K562 (cell line): Measurements from ENCODE around the gene CLCN1. TPM values are rescaled to one million over a fixed set of nuclear protein-coding genes. Genes with fewer than 3 reads are reported as not detected.
A peak's percentile ranks its signal among the peaks of the same experiment; 100 is the strongest.

Experiments used
- CBFB ChIP-seq: sonication (generic); formaldehyde crosslinking; IDR thresholded peaks from 2 replicates; pipeline ENCODE4 v1.4.0; 2020; ENCODE audit warnings: mild to moderate bottlenecking, missing genetic modification reagents
- CHCHD3 ChIP-seq: fragments of 250-450 bp; sonication (Bioruptor Pico); IDR thresholded peaks from 2 replicates; pipeline ENCODE4 v2.1.2; 2022; ENCODE audit warnings: mild to moderate bottlenecking
- CREB1 ChIP-seq, 2 experiments: sonication (generic) in 1 of 2; formaldehyde crosslinking in 1 of 2; IDR thresholded peaks; 2 replicates each; pipeline versions ENCODE4 v1.6.1 to v1.8.0; 2012 to 2022; ENCODE audit warnings: inconsistent platforms in 1 of 2, mild to moderate bottlenecking in 1 of 2, missing genetic modification reagents in 1 of 2, moderate library complexity in 1 of 2
- EGR1 ChIP-seq: fragments of 450-650 bp; conservative IDR thresholded peaks from 2 replicates; pipeline ENCODE4 v1.6.1; 2017; ENCODE audit warnings: mild to moderate bottlenecking
- ERF ChIP-seq: fragments of 450-650 bp; formaldehyde crosslinking; IDR thresholded peaks from 2 replicates; pipeline ENCODE4 v1.4.0; 2020; ENCODE audit warnings: mild to moderate bottlenecking, mixed read lengths
- FOXP1 ChIP-seq: sonication (generic); formaldehyde crosslinking; IDR thresholded peaks from 2 replicates; pipeline ENCODE4 v1.8.0; 2022; ENCODE audit warnings: mild to moderate bottlenecking, missing genetic modification reagents
- GTF2E2 ChIP-seq: fragments of 200-800 bp; sonication (Bioruptor generic); IDR thresholded peaks from 2 replicates; pipeline ENCODE4 v1.6.1; 2016; ENCODE audit warnings: missing genetic modification characterization, missing compliant biosample characterization
- HMG20B ChIP-seq: fragments of 250-450 bp; sonication (Bioruptor Pico); IDR thresholded peaks from 2 replicates; pipeline ENCODE4 v1.5.0; 2021; ENCODE audit warnings: mild to moderate bottlenecking
- HMGN3 ChIP-seq: IDR thresholded peaks from 2 replicates; pipeline ENCODE4 v1.6.1; 2011; ENCODE audit warnings: borderline replicate concordance, low read depth, mild to moderate bottlenecking, mixed read lengths, low read length; ENCODE audit not compliant: insufficient read length; ENCODE audit errors: extremely low read depth
- MECOM ChIP-seq: fragments of 250-450 bp; sonication (Bioruptor Pico); IDR thresholded peaks from 2 replicates; pipeline ENCODE4 v1.8.0; 2022; ENCODE audit warnings: inconsistent platforms
- NCOA2 ChIP-seq, 2 experiments: fragments of 450-650 bp; IDR thresholded peaks; 2 replicates each; pipeline ENCODE4 v1.6.1; 2018; ENCODE audit warnings: mild to moderate bottlenecking in 2 of 2, moderate library complexity in 1 of 2; ENCODE audit not compliant: partially characterized antibody in 2 of 2
- POLR2B ChIP-seq: fragments of 450-650 bp; IDR thresholded peaks from 2 replicates; pipeline ENCODE4 v1.6.1; 2018; ENCODE audit warnings: low read depth; ENCODE audit not compliant: partially characterized antibody
- POLR2G ChIP-seq: fragments of 200-400 bp; formaldehyde crosslinking; IDR thresholded peaks from 2 replicates; pipeline ENCODE4 v1.6.1; 2017; ENCODE audit warnings: low read depth, mild to moderate bottlenecking, antibody characterized with exemption, low read length, moderate library complexity
- RBM22 ChIP-seq: fragments of 200-400 bp; formaldehyde crosslinking; IDR thresholded peaks from 2 replicates; pipeline ENCODE4 v1.6.1; 2018; ENCODE audit warnings: low read length, low read depth; ENCODE audit not compliant: poor library complexity, severe bottlenecking
- SIN3A ChIP-seq, 2 experiments: fragments of 150-350 bp in 1 of 2; IDR thresholded peaks; 2 replicates each; pipeline ENCODE4 v1.6.1; 2011 to 2016; ENCODE audit warnings: borderline replicate concordance in 2 of 2, low read depth in 2 of 2, low read length in 2 of 2, mild to moderate bottlenecking in 2 of 2, moderate library complexity in 2 of 2; ENCODE audit not compliant: control insufficient read depth in 1 of 2
- SNIP1 ChIP-seq: fragments of 450-650 bp; IDR thresholded peaks from 2 replicates; pipeline ENCODE4 v1.7.1; 2017; ENCODE audit warnings: low read depth, mild to moderate bottlenecking
- TAL1 ChIP-seq: fragments of 450-650 bp; IDR thresholded peaks from 2 replicates; pipeline ENCODE4 v1.6.1; 2016; ENCODE audit warnings: mild to moderate bottlenecking
- polyA plus RNA-seq, 8 experiments: library from polyadenylated mRNA; depleted of rRNA in 4 of 8; stranded (reverse) in 5 of 8; unstranded in 3 of 8; fragments of >200 nt; fragmentation: Nextera tagmentation in 2 of 8; fragmentation: Illumina TruSeq in 1 of 8; extraction: Ambion mirVana in 2 of 8; extraction: Trizol in 1 of 8; gene quantifications; 2 replicates each; pipeline versions ENCODE4 v1.2.1 to v1.2.3, GENCODE V29; 2011 to 2014; ENCODE audit warnings: inconsistent platforms in 1 of 8, missing spikeins in 1 of 8
- total RNA-seq, 7 experiments: library from RNA; depleted of rRNA in 6 of 7; stranded (reverse); fragments of >200 nt in 6 of 7; fragmentation: Illumina TruSeq in 2 of 7; extraction: Trizol in 2 of 7; gene quantifications; 2 replicates each; pipeline versions ENCODE4 v1.2.1 to v1.2.3, GENCODE V29; 2011 to 2021; ENCODE audit warnings: low replicate concordance in 1 of 7
- TF ChIP-seq, protein P1 (sequence below): fragments of 450-650 bp; IDR thresholded peaks from 2 replicates; pipeline ENCODE4 v1.6.1; 2014; ENCODE audit warnings: low read depth, mild to moderate bottlenecking, moderate library complexity, borderline replicate concordance
- TF ChIP-seq, protein P2 (sequence below): sonication (generic); formaldehyde crosslinking; IDR thresholded peaks from 2 replicates; pipeline ENCODE4 v1.8.0; 2022; ENCODE audit warnings: mild to moderate bottlenecking, low read depth, missing genetic modification reagents
- TF ChIP-seq, protein P3 (sequence below), 2 experiments: IDR thresholded peaks; 2 replicates each; pipeline ENCODE4 v1.6.1; 2011; ENCODE audit warnings: borderline replicate concordance in 1 of 2, control low read depth in 1 of 2, low read depth in 1 of 2, low read length in 1 of 2, mild to moderate bottlenecking in 1 of 2, mixed read lengths in 1 of 2, moderate library complexity in 1 of 2; ENCODE audit not compliant: insufficient read depth in 1 of 2, insufficient read length in 1 of 2, poor library complexity in 1 of 2, severe bottlenecking in 1 of 2; ENCODE audit errors: extremely low read depth in 1 of 2
- TF ChIP-seq, protein P4 (sequence below): fragments of 250-450 bp; sonication (Bioruptor Pico); IDR thresholded peaks from 2 replicates; pipeline ENCODE4 v1.5.0; 2021

The CLCN1 gene
- total and polyA plus RNA-seq, 9 of the 15 experiments (the other 6 are each of a cell fraction or from before 2014, with no cell fraction given): 0.01 to 0.11 (median 0.04) TPM; not detected in 4

DNA sequence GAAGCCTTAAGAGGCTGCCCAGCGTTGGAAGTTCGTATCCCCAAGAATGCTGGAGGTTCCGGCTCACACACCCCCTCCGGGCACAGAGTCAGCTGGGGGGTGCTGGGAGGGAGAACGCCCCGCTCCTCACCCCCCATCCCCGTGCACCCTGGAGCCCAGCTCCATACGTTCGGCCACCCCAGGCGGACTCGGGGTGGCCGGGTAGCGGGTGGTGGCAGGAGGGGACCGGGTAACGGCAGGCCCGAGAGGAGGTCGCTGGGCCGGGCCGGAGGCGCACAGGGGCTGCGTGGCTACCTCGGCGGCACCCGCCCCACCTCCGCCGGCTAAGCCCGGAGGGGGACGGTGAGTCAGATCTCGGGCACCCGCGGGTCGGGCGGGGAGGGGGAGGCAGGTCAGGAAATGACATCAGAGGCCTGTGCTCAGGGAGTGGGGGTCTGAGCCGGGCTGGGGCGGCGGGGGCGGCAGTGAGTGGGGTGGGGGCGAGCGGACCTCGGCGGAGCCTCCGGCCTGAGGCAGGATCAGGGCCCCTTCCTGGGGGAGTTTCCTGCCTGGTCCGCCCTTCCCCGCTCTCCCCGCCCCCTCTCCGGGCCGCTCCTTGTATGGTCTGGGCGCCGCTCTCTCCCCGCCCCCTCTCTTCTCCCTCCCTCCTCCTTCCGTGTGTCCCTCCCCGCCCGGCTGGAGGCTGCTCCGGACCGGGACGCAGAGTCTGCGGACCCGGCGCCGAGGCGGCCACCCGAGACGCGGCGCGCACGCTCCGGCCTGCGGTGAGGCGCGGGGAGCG is 64.9 kb downstream of the CLCN1 start, which contains the start of gene ZYX (continued):
- TF ChIP-seq CREB1 (IDR thresholded peaks at IDR 0.05): peak; percentile 83
- peak; percentile 81 for TF ChIP-seq CREB1 (CRISPR knock-in tag; IDR thresholded peaks at IDR 0.05)
- TF ChIP-seq, protein P1, sequence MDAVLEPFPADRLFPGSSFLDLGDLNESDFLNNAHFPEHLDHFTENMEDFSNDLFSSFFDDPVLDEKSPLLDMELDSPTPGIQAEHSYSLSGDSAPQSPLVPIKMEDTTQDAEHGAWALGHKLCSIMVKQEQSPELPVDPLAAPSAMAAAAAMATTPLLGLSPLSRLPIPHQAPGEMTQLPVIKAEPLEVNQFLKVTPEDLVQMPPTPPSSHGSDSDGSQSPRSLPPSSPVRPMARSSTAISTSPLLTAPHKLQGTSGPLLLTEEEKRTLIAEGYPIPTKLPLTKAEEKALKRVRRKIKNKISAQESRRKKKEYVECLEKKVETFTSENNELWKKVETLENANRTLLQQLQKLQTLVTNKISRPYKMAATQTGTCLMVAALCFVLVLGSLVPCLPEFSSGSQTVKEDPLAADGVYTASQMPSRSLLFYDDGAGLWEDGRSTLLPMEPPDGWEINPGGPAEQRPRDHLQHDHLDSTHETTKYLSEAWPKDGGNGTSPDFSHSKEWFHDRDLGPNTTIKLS: peak; percentile 77; the same call in 1 of the 2 replicates
- peak; percentile 79 to 91 for TF ChIP-seq SIN3A (IDR thresholded peaks at IDR 0.05; ENCODE audit: borderline replicate concordance in 2 of 2, control insufficient read depth in 1 of 2, low read depth in 2 of 2, low read length in 2 of 2)
- TF ChIP-seq POLR2B: peak; percentile 87
- no peak for TF ChIP-seq NCOA2 (IDR thresholded peaks at IDR 0.05; ENCODE audit: partially characterized antibody in 2 of 2)
- TF ChIP-seq EGR1: peak; percentile 99
- TF ChIP-seq RBM22: peak; percentile 86
- TF ChIP-seq TAL1: peak; percentile 28; the same call in 1 of the 2 replicates
- TF ChIP-seq, protein P2, sequence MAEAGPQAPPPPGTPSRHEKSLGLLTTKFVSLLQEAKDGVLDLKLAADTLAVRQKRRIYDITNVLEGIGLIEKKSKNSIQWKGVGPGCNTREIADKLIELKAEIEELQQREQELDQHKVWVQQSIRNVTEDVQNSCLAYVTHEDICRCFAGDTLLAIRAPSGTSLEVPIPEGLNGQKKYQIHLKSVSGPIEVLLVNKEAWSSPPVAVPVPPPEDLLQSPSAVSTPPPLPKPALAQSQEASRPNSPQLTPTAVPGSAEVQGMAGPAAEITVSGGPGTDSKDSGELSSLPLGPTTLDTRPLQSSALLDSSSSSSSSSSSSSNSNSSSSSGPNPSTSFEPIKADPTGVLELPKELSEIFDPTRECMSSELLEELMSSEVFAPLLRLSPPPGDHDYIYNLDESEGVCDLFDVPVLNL (CRISPR knock-in tag): 0 out of 2 replicates have a peak, but pooled peaks have one; percentile 10
- TF ChIP-seq MECOM (CRISPR knock-in tag): no peak
- TF ChIP-seq HMGN3: peak; percentile 90
- TF ChIP-seq, protein P3, sequence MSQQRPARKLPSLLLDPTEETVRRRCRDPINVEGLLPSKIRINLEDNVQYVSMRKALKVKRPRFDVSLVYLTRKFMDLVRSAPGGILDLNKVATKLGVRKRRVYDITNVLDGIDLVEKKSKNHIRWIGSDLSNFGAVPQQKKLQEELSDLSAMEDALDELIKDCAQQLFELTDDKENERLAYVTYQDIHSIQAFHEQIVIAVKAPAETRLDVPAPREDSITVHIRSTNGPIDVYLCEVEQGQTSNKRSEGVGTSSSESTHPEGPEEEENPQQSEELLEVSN (IDR thresholded peaks at IDR 0.05; ENCODE audit: borderline replicate concordance in 1 of 2, extremely low read depth in 1 of 2, insufficient read depth in 1 of 2, insufficient read length in 1 of 2, low read depth in 1 of 2, low read length in 1 of 2, poor library complexity in 1 of 2, severe bottlenecking in 1 of 2): peak in 1 of 2 experiments; percentile 73
- TF ChIP-seq POLR2G: peak; percentile 94
- TF ChIP-seq HMG20B: peak; percentile 49; the same call in 1 of the 2 replicates
- TF ChIP-seq CBFB (CRISPR knock-in tag): no peak
- no peak for TF ChIP-seq SNIP1
- TF ChIP-seq, protein P4, sequence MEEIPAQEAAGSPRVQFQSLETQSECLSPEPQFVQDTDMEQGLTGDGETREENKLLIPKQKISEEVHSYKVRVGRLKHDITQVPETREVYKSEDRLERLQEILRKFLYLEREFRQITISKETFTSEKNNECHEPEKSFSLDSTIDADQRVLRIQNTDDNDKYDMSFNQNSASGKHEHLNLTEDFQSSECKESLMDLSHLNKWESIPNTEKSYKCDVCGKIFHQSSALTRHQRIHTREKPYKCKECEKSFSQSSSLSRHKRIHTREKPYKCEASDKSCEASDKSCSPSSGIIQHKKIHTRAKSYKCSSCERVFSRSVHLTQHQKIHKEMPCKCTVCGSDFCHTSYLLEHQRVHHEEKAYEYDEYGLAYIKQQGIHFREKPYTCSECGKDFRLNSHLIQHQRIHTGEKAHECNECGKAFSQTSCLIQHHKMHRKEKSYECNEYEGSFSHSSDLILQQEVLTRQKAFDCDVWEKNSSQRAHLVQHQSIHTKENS: no peak
- TF ChIP-seq CHCHD3 (CRISPR knock-in tag): peak; percentile 79; the same call in 1 of the 2 replicates
- peak; percentile 86 for TF ChIP-seq ERF (CRISPR knock-in tag)
- peak; percentile 96 for TF ChIP-seq GTF2E2 (tag)
- TF ChIP-seq FOXP1 (CRISPR knock-in tag): peak; percentile 75
